Measurements from ENCODE around the gene KLHDC3. TPM values are rescaled to one million over a fixed set of nuclear protein-coding genes. Genes with fewer than 3 reads are reported as not detected.

Gene KLHDC3
- total and polyA plus RNA-seq, 10 of the 15 experiments (the other 5 are each of a cell fraction or from before 2014, with no cell fraction given): 2.4 to 102 (median 55.4) TPM

DNA sequence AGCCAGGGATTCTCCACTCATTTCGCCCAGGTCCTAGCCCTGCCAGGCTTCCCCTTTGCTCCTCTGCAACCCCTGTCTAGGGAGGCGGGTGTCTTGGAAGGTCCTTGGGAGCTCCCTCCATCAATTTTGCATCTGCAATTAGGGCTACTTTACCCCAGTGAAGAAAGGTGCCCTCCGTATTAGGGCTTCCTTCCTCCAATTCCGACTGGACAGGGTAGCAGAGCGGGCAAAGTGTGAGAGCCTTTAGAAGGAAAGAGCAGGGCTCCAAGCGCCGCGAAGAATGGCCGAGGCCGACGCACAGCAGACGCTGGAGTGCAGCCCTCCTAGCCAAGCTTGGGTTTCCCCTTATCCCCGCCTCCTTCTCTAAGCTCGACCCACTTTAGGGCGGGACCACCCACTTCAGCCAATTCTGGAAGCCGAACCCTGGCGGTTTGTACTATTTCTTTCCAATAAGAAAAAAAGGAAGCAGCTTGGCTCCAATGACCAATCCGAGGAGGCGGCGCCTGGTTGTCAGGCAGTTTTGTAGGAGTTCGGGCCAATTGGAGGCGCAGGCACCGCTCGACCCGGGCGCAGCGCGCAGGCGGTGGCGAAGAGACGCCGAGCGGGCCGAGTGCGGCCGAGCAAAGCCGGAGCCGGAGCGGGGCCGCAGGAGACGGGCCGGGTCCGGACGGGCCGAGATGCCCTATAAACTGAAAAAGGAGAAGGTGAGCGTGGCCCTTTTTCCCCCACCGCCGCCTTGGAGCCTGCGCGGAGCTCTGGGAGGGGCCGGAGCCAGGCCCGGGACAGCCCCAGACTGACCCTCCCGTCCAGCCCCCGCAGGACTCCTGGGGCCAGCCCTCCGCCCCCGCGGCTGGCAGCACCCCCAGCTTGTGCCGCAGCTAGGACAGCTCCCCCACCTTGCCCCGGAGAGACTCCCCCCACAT lies 29.8 kb upstream of the KLHDC3 start, which contains the start of gene PPP2R5D (continued):
- TF ChIP-seq, protein P1, sequence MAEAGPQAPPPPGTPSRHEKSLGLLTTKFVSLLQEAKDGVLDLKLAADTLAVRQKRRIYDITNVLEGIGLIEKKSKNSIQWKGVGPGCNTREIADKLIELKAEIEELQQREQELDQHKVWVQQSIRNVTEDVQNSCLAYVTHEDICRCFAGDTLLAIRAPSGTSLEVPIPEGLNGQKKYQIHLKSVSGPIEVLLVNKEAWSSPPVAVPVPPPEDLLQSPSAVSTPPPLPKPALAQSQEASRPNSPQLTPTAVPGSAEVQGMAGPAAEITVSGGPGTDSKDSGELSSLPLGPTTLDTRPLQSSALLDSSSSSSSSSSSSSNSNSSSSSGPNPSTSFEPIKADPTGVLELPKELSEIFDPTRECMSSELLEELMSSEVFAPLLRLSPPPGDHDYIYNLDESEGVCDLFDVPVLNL (IDR thresholded peaks at IDR 0.05; ENCODE audit: low read depth, low read length): no peak
- TF ChIP-seq, protein P2, sequence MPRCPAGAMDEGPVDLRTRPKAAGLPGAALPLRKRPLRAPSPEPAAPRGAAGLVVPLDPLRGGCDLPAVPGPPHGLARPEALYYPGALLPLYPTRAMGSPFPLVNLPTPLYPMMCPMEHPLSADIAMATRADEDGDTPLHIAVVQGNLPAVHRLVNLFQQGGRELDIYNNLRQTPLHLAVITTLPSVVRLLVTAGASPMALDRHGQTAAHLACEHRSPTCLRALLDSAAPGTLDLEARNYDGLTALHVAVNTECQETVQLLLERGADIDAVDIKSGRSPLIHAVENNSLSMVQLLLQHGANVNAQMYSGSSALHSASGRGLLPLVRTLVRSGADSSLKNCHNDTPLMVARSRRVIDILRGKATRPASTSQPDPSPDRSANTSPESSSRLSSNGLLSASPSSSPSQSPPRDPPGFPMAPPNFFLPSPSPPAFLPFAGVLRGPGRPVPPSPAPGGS (IDR thresholded peaks at IDR 0.05; ENCODE audit: borderline replicate concordance, insufficient read depth, low read depth, low read length, poor library complexity, severe bottlenecking): no peak
- TF ChIP-seq FOS (IDR thresholded peaks at IDR 0.05; ENCODE audit: borderline replicate concordance, extremely low read depth, insufficient read length) (peak; percentile 39), NFYB (IDR thresholded peaks at IDR 0.05; ENCODE audit: insufficient read depth, low read depth, low read length) (peak; percentile 95), EED (IDR thresholded peaks at IDR 0.05; ENCODE audit: low read depth) (no peak; the same call in 1 of the 2 replicates), EZH2 (IDR thresholded peaks at IDR 0.05; ENCODE audit: borderline replicate concordance, control insufficient read depth, low read depth, low read length) (no peak), RFX5 (IDR thresholded peaks at IDR 0.05; ENCODE audit: low read depth, low read length) (peak; percentile 99), POU2F2 (IDR thresholded peaks at IDR 0.05; ENCODE audit: borderline replicate concordance, low read depth, low read length) (peak; percentile 77; the same call in 2 of the 3 replicates), RB1 (IDR thresholded peaks at IDR 0.05; ENCODE audit: borderline replicate concordance) (no peak), BMI1 (IDR thresholded peaks at IDR 0.05; ENCODE audit: borderline replicate concordance) (no peak), BACH1 (IDR thresholded peaks at IDR 0.05; ENCODE audit: borderline replicate concordance) (no peak; the same call in 1 of the 2 replicates), CBX5 (IDR thresholded peaks at IDR 0.05; ENCODE audit: low read depth) (no peak), NR2F1 (conservative IDR thresholded peaks at IDR 0.05) (peak; percentile 52), RCOR1 (conservative IDR thresholded peaks at IDR 0.05; ENCODE audit: low read depth, low read length) (no peak), SMARCA5 (IDR thresholded peaks at IDR 0.05) (no peak; the same call in 1 of the 2 replicates), SRF (IDR thresholded peaks at IDR 0.05; ENCODE audit: low read depth in 2 of 2, low read length in 2 of 2) (no peak), CEBPB (IDR thresholded peaks at IDR 0.05; ENCODE audit: borderline replicate concordance in 1 of 2, low read depth in 2 of 2, low read length in 2 of 2) (peak in 1 of 2 experiments; percentile 80; a peak in 1 of 4 replicates), POLR2AphosphoS5 (IDR thresholded peaks at IDR 0.05; ENCODE audit: low read length) (peak; percentile 96), RBBP5 (conservative IDR thresholded peaks at IDR 0.05) (no peak), CBX3 (IDR thresholded peaks at IDR 0.05; ENCODE audit: borderline replicate concordance, low read depth) (no peak), ASH2L (IDR thresholded peaks at IDR 0.05; ENCODE audit: borderline replicate concordance, low read depth) (no peak), SMC3 (IDR thresholded peaks at IDR 0.05; ENCODE audit: borderline replicate concordance, low read length) (no peak), DPF2 (IDR thresholded peaks at IDR 0.05) (peak; percentile 30; the same call in 1 of the 2 replicates)
- TF ChIP-seq, protein P3, sequence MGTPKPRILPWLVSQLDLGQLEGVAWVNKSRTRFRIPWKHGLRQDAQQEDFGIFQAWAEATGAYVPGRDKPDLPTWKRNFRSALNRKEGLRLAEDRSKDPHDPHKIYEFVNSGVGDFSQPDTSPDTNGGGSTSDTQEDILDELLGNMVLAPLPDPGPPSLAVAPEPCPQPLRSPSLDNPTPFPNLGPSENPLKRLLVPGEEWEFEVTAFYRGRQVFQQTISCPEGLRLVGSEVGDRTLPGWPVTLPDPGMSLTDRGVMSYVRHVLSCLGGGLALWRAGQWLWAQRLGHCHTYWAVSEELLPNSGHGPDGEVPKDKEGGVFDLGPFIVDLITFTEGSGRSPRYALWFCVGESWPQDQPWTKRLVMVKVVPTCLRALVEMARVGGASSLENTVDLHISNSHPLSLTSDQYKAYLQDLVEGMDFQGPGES (IDR thresholded peaks at IDR 0.05): peak; percentile 75; the same call in 1 of the 2 replicates
- TF ChIP-seq, protein P4, sequence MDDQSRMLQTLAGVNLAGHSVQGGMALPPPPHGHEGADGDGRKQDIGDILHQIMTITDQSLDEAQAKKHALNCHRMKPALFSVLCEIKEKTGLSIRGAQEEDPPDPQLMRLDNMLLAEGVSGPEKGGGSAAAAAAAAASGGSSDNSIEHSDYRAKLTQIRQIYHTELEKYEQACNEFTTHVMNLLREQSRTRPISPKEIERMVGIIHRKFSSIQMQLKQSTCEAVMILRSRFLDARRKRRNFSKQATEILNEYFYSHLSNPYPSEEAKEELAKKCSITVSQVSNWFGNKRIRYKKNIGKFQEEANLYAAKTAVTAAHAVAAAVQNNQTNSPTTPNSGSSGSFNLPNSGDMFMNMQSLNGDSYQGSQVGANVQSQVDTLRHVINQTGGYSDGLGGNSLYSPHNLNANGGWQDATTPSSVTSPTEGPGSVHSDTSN (IDR thresholded peaks at IDR 0.05; ENCODE audit: insufficient replicate concordance, low read depth, low read length): no peak

All from GM12878 (cell line).